ENCODE data around the gene KRT33B. TPM values are rescaled to one million over a fixed set of nuclear protein-coding genes. Genes with fewer than 3 reads are reported as not detected.

The KRT33B gene
- total RNA-seq, 4 donors from 2014 or later: not detected

- intact Hi-C loops (cut with DNase I; ENCODE audit: low total_unique reads) (no loop called here), in situ Hi-C loops (cut with MboI; ENCODE audit: low sequenced_read_pairs in 4 of 4) (no loop called here)
- H3K4me1 ChIP-seq: peaks cover 0 to 12% of the 10 kb centered on the region in 2 donors
- ATAC-seq: peak in 1 of 2 donors; percentile 64
- no peaks in the 10 kb centered on the region for H3K27me3 ChIP-seq
- H3K36me3 ChIP-seq: no peaks in the 10 kb centered on the region
- TF ChIP-seq, protein P1, sequence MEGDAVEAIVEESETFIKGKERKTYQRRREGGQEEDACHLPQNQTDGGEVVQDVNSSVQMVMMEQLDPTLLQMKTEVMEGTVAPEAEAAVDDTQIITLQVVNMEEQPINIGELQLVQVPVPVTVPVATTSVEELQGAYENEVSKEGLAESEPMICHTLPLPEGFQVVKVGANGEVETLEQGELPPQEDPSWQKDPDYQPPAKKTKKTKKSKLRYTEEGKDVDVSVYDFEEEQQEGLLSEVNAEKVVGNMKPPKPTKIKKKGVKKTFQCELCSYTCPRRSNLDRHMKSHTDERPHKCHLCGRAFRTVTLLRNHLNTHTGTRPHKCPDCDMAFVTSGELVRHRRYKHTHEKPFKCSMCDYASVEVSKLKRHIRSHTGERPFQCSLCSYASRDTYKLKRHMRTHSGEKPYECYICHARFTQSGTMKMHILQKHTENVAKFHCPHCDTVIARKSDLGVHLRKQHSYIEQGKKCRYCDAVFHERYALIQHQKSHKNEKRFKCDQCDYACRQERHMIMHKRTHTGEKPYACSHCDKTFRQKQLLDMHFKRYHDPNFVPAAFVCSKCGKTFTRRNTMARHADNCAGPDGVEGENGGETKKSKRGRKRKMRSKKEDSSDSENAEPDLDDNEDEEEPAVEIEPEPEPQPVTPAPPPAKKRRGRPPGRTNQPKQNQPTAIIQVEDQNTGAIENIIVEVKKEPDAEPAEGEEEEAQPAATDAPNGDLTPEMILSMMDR (IDR thresholded peaks at IDR 0.05 in 4 of 5, conservative IDR thresholded peaks at IDR 0.05 in 1 of 5): no peak
- no peak for TF ChIP-seq POLR2A (IDR thresholded peaks at IDR 0.05)
- H3K4me3 ChIP-seq: no peak overlapping the region
- H3K9me3 ChIP-seq: no peaks in the 10 kb centered on the region
- no peak for DNase-seq
- H3K27ac ChIP-seq: peak overlapping the region in 1 of 4 donors; percentile 61
These were observed 46.9 kb upstream of the KRT33B start for GRCh38 chr17:41416479-41416878.

- Histone ChIP-seq H3K4me1 (peaks cover 0 to 12% of the 10 kb centered on the region in 2 donors), H3K4me3 (no peak overlapping the region), H3K27ac (peak overlapping the region in 1 of 4 donors; percentile 61), H3K27me3 (no peaks in the 10 kb centered on the region), H3K9me3 (no peaks in the 10 kb centered on the region), H3K36me3 (no peaks in the 10 kb centered on the region)
- intact Hi-C loops (cut with DNase I; ENCODE audit: low total_unique reads): no loop called here
- in situ Hi-C loops (cut with MboI; ENCODE audit: low sequenced_read_pairs in 4 of 4): no loop called here
- TF ChIP-seq, protein P1 (IDR thresholded peaks at IDR 0.05 in 4 of 5, conservative IDR thresholded peaks at IDR 0.05 in 1 of 5): no peak
- no peak for TF ChIP-seq POLR2A (IDR thresholded peaks at IDR 0.05)
- DNase-seq (no peak), ATAC-seq (peak in 1 of 2 donors; percentile 36)
These were observed 46.3 kb upstream of the KRT33B start for GRCh38 chr17:41415833-41416335.

GRCh38 chr17:41415411-41415810 lies 45.8 kb upstream of the KRT33B start:
- Histone ChIP-seq H3K27me3 (no peaks in the 10 kb centered on the region), H3K9me3 (no peaks in the 10 kb centered on the region), H3K36me3 (no peaks in the 10 kb centered on the region), H3K4me1 (peaks cover 0 to 12% of the 10 kb centered on the region in 2 donors), H3K27ac (no peak overlapping the region), H3K4me3 (no peak overlapping the region)
- in situ Hi-C loops (cut with MboI; ENCODE audit: low sequenced_read_pairs in 4 of 4) (no loop called here), intact Hi-C loops (cut with DNase I; ENCODE audit: low total_unique reads) (no loop called here)
- DNase-seq (no peak), ATAC-seq (no peak)
- TF ChIP-seq, protein P1 (IDR thresholded peaks at IDR 0.05 in 4 of 5, conservative IDR thresholded peaks at IDR 0.05 in 1 of 5): no peak
- TF ChIP-seq POLR2A (IDR thresholded peaks at IDR 0.05): no peak

GRCh38 chr17:41413982-41414381 lies 44.4 kb upstream of the KRT33B start:
- Histone ChIP-seq H3K27ac (no peak overlapping the region), H3K4me3 (no peak overlapping the region), H3K9me3 (no peaks in the 10 kb centered on the region), H3K27me3 (no peaks in the 10 kb centered on the region), H3K36me3 (no peaks in the 10 kb centered on the region), H3K4me1 (peaks cover 0 to 12% of the 10 kb centered on the region in 2 donors)
- no peak for TF ChIP-seq POLR2A (IDR thresholded peaks at IDR 0.05)
- TF ChIP-seq, protein P1 (IDR thresholded peaks at IDR 0.05 in 4 of 5, conservative IDR thresholded peaks at IDR 0.05 in 1 of 5): no peak
- intact Hi-C loops (cut with DNase I; ENCODE audit: low total_unique reads) (no loop called here), in situ Hi-C loops (cut with MboI; ENCODE audit: low sequenced_read_pairs in 4 of 4) (no loop called here)
- ATAC-seq: no peak
- DNase-seq: no peak

Data from gastrocnemius medialis (tissue), 4 donors.